ENCODE measurements around the gene ZNF304.

DNA sequence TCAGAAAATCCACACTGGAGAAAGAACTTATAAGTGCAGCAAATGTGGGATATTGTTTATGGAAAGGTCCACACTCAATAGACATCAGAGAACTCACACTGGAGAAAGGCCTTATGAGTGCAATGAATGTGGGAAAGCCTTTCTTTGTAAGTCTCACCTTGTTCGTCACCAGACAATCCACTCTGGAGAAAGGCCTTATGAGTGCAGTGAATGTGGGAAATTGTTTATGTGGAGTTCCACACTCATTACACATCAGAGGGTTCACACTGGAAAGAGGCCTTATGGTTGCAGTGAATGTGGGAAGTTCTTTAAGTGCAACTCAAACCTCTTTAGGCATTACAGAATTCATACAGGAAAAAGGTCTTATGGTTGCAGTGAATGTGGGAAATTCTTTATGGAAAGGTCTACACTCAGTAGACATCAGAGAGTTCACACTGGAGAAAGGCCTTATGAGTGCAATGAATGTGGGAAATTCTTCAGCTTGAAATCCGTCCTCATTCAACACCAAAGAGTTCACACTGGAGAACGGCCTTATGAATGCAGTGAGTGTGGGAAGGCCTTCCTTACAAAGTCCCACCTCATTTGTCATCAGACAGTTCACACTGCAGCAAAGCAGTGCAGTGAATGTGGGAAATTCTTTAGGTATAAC is 26.6 kb downstream of the ZNF304 start:
- TF ChIP-seq, protein P1, sequence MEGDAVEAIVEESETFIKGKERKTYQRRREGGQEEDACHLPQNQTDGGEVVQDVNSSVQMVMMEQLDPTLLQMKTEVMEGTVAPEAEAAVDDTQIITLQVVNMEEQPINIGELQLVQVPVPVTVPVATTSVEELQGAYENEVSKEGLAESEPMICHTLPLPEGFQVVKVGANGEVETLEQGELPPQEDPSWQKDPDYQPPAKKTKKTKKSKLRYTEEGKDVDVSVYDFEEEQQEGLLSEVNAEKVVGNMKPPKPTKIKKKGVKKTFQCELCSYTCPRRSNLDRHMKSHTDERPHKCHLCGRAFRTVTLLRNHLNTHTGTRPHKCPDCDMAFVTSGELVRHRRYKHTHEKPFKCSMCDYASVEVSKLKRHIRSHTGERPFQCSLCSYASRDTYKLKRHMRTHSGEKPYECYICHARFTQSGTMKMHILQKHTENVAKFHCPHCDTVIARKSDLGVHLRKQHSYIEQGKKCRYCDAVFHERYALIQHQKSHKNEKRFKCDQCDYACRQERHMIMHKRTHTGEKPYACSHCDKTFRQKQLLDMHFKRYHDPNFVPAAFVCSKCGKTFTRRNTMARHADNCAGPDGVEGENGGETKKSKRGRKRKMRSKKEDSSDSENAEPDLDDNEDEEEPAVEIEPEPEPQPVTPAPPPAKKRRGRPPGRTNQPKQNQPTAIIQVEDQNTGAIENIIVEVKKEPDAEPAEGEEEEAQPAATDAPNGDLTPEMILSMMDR (conservative IDR thresholded peaks at IDR 0.05 in 1 of 2, IDR thresholded peaks at IDR 0.05 in 1 of 2; ENCODE audit: extremely low read depth in 1 of 2, insufficient read depth in 1 of 2, low read depth in 1 of 2, low read length in 2 of 2): no peak
- TF ChIP-seq EZH2 (IDR thresholded peaks at IDR 0.05; ENCODE audit: borderline replicate concordance, low read length): no peak
